NCI-H2107 treated with DMSO at 0.1 percent for 48 hours (cell line): ENCODE results near the gene RTN4R.
"Not testable (repeated sequence)": the region's sequence is repeated elsewhere in the genome, so short reads cannot be mapped to it uniquely, and the experiment has no call there.

Experiments used
- DNase-seq: peaks from one replicate; lab custom pipeline; 2025; ENCODE audit not compliant: unreplicated experiment; lab: John Stamatoyannopoulos, UW

Gene RTN4R

DNA sequence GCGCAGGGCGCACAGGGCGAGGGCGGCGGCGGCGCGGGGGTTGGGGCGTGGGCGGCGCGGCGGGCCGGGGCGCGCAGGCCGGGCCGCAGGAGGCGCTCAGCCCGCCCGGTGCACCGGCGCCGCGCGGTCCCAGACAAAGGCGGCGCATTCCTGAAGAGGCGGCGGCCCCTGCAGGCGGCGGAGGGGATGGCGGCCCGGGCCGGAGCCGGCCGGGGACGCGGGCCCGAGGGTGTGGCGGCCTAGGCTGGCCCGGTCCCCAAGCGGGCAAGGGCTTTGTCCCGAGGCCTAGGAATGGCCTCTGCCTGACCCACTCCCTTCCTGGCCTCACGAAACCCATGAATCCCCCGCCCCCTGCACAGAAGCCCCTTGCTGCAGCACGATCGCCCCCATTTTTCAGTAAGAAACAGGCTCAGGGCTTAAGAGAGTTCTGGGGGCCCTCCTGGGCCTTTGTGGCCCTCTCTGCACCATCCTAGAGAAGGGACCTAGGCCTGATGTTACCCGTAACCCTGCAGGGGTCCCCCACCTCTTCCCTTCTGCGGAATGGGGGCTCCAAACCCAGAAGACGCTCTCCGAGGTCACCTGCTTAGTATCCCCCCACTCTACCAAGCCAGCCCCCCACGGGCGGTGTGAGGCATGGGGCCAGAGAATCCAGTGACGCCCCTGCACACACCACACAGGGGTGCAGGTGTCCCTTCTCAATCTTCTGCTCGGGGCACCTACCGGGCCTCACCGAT, at the start of gene RTN4R:
RTN4R (minus strand) TSS at position 40 of the 734 bp plus-strand sequence. CDS start 226 bp downstream, outside the sequence.
- DNase-seq = no peak

DNA sequence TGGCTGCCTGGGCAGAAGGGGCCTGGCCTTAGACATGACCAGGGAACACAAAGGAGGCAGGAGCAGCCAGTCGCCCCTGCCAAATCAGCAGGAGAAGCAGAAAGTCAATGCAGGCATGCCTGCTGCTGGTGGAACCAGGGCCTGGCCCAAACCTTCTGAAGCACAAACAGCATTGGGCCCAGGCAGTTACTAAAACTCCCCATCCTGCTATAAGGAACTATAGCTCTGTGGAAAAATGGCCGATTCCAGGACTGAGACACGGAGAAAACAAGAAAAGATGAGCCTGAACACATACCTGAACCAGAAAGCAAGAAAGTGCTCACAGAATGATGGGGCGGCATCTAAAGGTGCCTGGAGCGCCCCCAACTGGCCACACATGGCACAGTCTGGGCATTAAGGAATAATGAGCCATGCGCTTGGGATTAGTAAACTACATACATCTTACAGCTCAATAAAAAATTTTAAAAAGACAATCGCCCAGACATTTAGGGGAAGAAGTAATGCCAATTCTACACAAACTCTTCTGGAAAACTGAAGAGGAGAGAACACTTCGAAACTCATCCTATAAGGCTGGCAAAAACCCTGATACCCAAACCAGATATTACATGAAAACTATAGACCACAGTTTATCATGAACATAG, 49.4 kb upstream of the RTN4R start:
- DNase-seq = not testable (repeated sequence)

- DNase-seq = no peak
These were observed 48.8 kb upstream of the RTN4R start for GRCh38 chr22:20316844-20317401.

DNA sequence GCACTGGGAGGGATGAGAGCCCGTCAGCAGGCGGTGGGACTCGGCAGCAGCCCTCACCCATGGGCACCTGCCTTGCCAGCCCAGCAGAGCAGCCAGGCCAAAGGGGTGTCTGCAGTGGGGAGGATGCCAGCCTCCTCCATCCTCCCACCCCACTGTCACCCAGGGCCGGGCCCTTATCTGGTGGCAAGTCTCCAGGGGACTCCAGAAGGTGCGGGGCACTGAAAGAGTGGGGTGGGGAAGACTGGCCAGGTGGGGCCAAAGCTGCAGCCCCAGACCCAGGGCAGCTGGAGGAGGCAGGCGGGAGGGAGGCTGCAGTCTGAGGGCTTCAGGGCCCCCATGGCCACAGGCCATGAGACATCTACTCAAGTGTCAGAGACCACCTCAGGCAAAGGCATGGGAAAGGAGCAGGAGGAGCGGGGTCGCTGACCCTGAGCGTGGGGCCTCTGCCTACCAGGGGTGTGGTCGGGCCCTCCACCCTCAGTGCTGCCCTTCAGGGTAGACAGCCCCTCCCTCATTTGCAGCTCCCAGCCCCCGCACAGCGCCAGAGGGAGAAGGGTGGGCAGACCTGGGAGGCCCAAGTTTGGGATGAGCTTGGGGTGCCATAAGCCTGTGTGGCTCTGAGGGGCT, 48.2 kb upstream of the RTN4R start:
- no peak for DNase-seq

GRCh38 chr22:20315337-20316216, 47.5 kb upstream of the RTN4R start:
- no peak for DNase-seq

- not testable (repeated sequence) for DNase-seq
These were observed 46.7 kb upstream of the RTN4R start for GRCh38 chr22:20314741-20315336.

- DNase-seq = not testable (repeated sequence)
These were observed 46.1 kb upstream of the RTN4R start for GRCh38 chr22:20314206-20314605.

DNA sequence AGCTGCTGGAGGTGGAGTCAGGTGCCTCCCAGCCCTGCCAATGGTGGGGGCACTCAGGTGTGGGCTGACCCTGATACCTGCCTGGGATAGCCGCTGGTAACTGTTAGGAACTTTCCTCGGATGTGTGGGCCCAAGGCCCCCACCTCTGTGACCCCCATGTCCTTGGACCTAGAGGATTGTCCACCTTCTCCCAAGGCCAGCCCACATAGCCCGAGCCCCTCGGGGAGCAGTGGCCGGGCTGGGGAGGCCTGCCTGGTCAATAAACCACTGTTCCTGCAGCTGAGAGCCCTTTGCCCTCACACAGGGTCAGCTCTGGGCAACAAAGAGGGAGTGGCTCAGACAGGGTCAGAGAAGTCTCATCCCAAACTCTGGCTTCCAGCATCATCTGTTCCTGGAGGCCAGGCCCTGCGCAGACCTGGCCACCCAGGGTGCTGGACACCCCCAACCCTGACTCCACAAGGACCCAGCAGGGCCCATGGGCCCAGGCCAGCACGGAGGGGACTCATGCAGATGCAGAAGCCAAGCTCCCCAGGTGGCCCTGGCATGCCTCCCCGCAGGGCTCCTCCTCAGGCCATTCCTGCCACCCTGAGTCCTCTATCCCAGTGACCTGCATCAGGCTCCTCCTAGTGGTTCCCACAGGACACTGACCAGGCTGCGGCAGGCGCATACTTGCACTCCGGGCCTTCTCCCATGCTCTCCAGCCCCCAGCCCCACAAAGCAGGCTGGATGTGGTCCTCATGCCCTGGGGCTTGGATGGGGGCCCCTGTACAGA, 45.4 kb upstream of the RTN4R start:
- not testable (repeated sequence) for DNase-seq

GRCh38 chr22:20312396-20313191, 44.5 kb upstream of the RTN4R start:
- DNase-seq = no peak

GRCh38 chr22:20311249-20312062, 43.3 kb upstream of the RTN4R start:
- not testable (repeated sequence) for DNase-seq

DNA sequence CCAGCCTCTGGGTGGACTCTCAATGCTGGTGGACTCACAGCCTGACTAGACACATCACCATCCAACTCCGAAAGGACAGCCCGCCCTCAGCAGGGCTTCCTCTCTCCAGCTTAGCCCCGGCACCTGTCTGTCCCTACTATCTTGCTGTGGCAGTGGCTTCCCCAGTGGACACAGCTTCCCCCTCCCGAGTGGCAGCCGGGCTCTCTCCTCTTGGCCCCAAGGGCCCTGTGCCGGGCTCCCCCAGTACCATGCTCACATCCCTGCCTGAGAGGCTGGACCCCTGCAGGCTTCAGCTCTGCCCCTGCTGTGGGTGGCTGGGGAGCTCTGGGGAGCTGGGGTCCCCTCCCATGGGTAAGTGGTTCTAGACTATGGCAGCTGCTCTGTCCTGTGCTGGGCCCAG, 42.7 kb upstream of the RTN4R start:
- DNase-seq = not testable (repeated sequence)

- not testable (repeated sequence) for DNase-seq
These were observed 42.1 kb upstream of the RTN4R start for GRCh38 chr22:20310180-20310579.

- DNase-seq = not testable (repeated sequence)
These were observed 40.9 kb upstream of the RTN4R start for GRCh38 chr22:20308806-20309650.

GRCh38 chr22:20307448-20308447, 39.6 kb upstream of the RTN4R start:
- not testable (repeated sequence) for DNase-seq

DNA sequence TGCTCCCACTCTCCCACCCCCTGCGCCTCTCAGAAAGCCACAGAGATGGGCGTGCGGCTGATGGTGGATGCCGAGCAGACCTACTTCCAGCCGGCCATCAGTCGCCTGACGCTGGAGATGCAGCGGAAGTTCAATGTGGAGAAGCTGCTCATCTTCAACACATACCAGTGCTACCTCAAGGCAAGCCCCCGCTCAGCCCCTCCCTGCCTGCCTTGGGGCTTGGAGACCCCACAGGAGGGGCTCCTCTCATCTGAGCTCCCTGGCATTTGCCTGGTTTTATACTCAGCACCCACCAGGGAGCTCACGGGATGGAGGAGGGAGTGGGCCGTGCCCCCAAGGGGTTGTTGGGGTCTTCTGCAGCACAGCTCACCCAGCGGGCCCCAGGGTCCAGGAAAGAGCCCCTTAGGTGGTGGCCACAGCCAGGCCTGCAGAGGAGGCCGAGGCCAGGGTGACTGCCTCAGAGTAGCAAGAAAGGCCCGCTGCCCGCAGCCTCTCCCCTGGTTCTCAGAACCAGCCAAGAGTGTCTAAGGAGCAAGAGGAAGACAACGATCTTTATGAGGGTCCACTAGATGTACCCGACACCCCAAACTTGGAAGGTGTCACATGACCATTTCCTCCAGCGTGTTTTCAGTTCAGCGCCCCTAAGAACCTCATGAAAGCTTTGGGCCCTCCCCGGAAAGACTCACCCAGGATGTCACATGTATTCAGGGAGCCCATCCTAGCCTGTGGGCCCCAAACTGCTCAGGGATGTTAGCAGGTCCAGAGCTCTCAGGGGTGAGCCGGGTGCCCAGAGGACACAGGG, 38.7 kb upstream of the RTN4R start:
- not testable (repeated sequence) for DNase-seq
